AG09319 (cell line): ENCODE results near the gene RFX2.

ENCODE experiments used
- DNase-seq: peaks from one replicate; pipeline ENCODE4 v3.0.0-alpha.2; 2010; ENCODE audit warnings: low read depth; ENCODE audit errors: extremely low read depth
- TF ChIP-seq, protein P1 (sequence below): IDR thresholded peaks from 2 replicates; pipeline ENCODE4 v1.5.1; 2011; ENCODE audit warnings: low read depth, mild to moderate bottlenecking, inconsistent platforms, low read length, moderate library complexity

Gene RFX2

DNA sequence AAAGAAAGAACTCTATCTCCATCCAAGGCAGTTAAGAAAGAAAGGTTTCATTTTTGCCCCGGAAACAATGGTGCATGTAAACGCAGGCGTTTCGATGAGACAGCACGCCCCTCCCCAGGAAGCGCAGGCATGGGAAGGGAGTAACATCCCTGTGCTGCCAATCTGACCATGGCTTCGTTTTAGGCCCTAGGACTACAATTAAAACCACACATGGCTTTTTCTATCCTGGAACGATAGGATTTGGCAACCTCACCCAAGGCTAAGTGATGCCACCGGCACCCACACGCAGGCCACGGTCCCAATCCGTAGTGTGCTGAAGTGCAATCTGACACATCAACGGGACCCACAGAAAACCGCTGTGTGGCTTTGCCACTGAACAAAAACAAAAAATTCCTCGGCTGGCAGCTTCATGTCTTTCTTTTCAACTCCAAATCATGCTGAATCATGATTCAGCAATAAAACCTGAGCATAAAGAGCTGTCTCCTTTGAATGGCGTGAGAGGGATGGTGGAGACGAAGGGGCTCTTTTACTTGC, 156.6 kb downstream of the RFX2 start:
- TF ChIP-seq, protein P1, sequence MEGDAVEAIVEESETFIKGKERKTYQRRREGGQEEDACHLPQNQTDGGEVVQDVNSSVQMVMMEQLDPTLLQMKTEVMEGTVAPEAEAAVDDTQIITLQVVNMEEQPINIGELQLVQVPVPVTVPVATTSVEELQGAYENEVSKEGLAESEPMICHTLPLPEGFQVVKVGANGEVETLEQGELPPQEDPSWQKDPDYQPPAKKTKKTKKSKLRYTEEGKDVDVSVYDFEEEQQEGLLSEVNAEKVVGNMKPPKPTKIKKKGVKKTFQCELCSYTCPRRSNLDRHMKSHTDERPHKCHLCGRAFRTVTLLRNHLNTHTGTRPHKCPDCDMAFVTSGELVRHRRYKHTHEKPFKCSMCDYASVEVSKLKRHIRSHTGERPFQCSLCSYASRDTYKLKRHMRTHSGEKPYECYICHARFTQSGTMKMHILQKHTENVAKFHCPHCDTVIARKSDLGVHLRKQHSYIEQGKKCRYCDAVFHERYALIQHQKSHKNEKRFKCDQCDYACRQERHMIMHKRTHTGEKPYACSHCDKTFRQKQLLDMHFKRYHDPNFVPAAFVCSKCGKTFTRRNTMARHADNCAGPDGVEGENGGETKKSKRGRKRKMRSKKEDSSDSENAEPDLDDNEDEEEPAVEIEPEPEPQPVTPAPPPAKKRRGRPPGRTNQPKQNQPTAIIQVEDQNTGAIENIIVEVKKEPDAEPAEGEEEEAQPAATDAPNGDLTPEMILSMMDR: no peak

DNA sequence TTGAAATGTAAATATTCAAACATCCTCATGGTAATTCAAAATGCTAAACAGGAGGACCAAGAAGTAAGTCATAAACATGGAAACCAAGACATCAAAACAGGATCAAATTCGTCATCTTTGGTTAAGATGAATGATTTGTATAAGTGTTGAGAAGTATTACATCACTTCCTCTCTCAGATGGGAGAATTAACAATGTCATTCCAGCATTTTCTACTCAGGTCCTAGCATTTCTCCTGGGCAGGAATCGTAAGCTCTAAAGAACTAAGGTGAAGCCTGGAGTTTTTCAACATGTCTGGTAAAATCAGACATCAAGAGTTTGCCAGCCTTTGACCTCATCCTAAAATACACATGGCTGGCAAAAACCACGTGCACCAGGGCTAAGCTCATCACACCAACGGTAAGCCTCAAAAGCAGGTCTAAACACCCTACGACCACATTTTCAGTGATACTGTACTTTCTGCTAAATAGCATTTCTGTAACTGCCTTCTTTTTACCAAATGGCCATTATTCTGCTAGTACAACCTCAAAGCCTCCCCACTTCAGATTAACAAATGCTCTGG, 157.2 kb downstream of the RFX2 start:
- no peak for DNase-seq
- TF ChIP-seq, protein P1: no peak

More for the DNA sequence above, 156.6 kb downstream of the RFX2 start:
- no peak for DNase-seq

DNA sequence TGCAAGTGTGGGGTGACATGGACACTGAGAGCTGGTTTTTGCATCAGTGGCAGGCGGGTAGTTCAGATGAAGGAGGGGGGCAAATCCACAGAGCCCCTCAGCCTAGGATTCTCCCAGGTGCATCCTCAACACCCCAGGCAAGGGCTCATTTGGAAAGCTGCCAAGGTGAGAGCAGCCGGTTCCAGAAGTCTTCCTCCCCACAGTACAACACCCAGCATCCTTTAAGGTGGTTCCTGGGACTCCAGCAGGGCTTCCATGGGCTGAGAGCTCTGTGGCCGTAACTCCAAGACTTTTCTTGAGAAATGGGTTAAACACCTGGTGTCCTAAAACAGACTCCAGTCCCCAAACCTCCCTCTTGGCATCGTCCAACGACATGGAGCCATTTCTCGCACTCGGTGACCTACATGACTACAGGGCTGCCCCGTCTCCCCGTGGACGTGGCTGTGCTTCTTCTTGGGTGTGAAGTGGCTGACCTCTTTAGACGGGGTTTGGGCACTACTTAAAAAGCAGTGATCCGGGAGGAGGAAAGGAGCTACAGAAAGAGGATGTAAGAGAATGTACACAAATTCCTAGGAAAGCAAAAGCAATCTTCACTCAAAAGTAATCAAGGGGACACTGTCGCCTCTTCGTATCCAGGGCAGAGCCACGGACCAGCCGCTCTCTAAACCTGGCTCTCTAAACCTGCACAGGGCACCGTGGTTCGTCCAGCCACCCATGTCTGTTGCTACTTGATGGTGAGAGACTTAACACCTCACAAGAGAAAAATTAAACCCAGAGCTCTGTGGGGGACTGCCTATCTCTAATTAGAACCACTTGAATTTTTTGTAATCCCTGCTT, 157.9 kb downstream of the RFX2 start:
- DNase-seq: no peak
- TF ChIP-seq, protein P1: no peak

DNA sequence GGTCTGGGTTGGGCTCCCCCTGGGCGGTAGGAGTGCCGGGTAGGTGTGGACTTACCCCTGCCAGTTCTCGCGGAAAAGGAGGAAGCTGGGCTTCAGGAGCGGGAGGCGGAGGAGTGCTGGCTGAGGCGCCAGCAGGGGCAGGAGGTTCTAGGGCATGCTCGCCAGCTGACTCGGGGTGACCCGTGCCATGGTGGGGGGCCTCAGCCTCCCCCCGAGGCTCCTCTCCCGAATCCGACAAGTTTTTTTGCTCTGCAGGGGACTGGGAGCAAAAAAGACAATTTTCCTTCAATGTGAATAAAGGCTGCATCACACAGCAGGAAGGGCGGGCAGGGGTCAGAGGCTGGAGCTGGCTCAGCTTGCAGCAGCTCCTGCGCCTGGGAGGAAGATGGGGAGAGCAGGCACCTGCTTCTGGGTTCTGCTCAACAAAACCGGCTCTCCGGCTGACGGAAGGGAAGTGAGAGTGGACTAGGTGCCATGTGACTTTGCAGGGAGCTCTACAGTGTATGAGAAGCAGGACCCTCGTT, 158.9 kb downstream of the RFX2 start:
- TF ChIP-seq, protein P1: no peak
- no peak for DNase-seq

DNA sequence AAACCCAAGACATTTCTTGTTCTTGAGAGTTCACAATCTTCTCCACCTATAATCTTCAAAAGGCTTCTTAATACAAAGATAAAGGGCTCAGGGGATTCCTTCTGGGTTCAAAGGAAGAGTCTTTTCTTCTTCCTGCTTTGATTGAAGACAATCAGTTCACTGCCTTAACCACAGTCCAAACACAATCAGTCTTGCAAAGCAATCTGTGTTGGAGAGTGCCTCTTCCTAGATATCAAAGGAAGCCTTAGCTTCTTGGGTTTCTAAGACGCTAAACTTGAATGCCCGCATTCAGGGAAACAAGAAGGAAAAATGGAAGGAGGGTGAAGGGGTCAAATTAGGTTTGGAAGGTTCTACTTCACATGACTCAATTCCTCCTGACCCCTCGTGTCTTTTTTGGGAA, 159.6 kb downstream of the RFX2 start:
- TF ChIP-seq, protein P1: no peak
- DNase-seq: no peak

DNA sequence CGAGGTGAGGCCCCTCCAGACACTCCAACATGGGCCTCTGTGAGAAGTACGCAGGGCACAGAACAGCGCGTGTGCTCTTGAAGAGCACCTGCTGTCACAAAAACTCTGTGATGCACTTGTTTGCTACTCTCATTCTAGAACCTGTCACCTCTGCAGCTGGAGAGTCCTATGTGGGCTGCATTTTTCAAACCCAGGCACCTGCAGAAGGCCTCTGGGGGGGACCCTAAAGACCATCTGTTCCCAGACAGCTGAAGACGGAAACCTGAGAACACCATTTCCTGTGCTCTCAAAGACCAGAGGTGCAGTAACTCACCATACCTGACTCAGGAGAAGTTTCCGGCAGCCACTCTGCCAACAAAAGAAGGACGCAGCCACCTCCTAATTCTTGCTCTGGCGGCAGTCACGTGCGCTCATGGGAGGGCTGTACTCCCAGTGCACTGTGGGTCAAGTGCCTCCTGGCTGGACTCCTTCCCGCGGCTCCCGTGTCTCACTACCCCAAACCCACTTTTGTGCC, 160.5 kb downstream of the RFX2 start:
- DNase-seq: no peak
- TF ChIP-seq, protein P1: no peak
